ENCODE measurements around the gene ELAPOR1. TPM values are rescaled to one million over a fixed set of nuclear protein-coding genes. Genes with fewer than 3 reads are reported as not detected.

The ELAPOR1 gene
- 1 to 10 TPM in 2 of 3 donors, under 1 TPM in 1; 0.54 to 6.2 (median 3.0) TPM for polyA plus RNA-seq

GRCh38 chr1:109113590-109114341, at the start of gene ELAPOR1:
Gene ELAPOR1, plus strand, starts transcription at chr1:109114115. Its CDS starts 69 bp downstream, at chr1:109114184.
- Mint-ChIP-seq H3K9me3 (peaks cover 0 to 2% (median 0%) of the 10 kb centered on the region in 6 donors), H3K27ac (peak within 1 kb of the TSS; percentile 73 to 90 (median 85)), H3K4me1 (peaks cover 26 to 29% of the 10 kb centered on the region in 2 donors), H3K27me3 (ENCODE audit: low read depth in 3 of 3) (peaks cover 17 to 47% (median 28%) of the 10 kb centered on the region in 3 donors), H3K36me3 (no peaks in the 10 kb centered on the region), H3K4me3 (peak within 1 kb of the TSS; percentile 84 to 93 (median 87))
- peak; percentile 73 to 77 (median 77) for DNase-seq

- Mint-ChIP-seq H3K27ac (no peak overlapping the region), H3K4me3 (no peak overlapping the region), H3K36me3 (peaks cover 5 to 15% (median 13%) of the 10 kb centered on the region in 3 donors), H3K27me3 (ENCODE audit: low read depth in 3 of 3) (peaks cover 0 to 4% (median 0%) of the 10 kb centered on the region in 3 donors), H3K9me3 (no peaks in the 10 kb centered on the region), H3K4me1 (peaks cover 0 to 8% of the 10 kb centered on the region in 2 donors)
- no peak for DNase-seq
Measured at GRCh38 chr1:109065137-109065536, 48.8 kb upstream of the ELAPOR1 start.

GRCh38 chr1:109067883-109068282, 46.0 kb upstream of the ELAPOR1 start:
- Mint-ChIP-seq H3K36me3 (peaks cover 8 to 19% (median 15%) of the 10 kb centered on the region in 3 donors), H3K9me3 (no peaks in the 10 kb centered on the region), H3K27ac (no peak overlapping the region), H3K4me1 (peaks cover 5 to 18% of the 10 kb centered on the region in 2 donors), H3K4me3 (no peak overlapping the region), H3K27me3 (ENCODE audit: low read depth in 3 of 3) (peaks cover 0 to 7% (median 0%) of the 10 kb centered on the region in 3 donors)
- DNase-seq = no peak

- H3K4me3 Mint-ChIP-seq = no peak overlapping the region
- H3K36me3 Mint-ChIP-seq = peaks cover 5 to 17% (median 16%) of the 10 kb centered on the region in 3 donors
- peaks cover 7 to 23% of the 10 kb centered on the region in 2 donors for H3K4me1 Mint-ChIP-seq
- no peaks in the 10 kb centered on the region for H3K9me3 Mint-ChIP-seq
- no peak for DNase-seq
- peaks cover 0 to 7% (median 0%) of the 10 kb centered on the region in 3 donors for H3K27me3 Mint-ChIP-seq (ENCODE audit: low read depth in 3 of 3)
- H3K27ac Mint-ChIP-seq = no peak overlapping the region
Measured at GRCh38 chr1:109069294-109069693, 44.6 kb upstream of the ELAPOR1 start.

- peak; percentile 90 for DNase-seq
- Mint-ChIP-seq H3K4me1 (peaks cover 22 to 31% of the 10 kb centered on the region in 2 donors), H3K9me3 (peaks cover 0 to 2% (median 0%) of the 10 kb centered on the region in 6 donors), H3K27me3 (ENCODE audit: low read depth in 3 of 3) (peaks cover 7 to 12% (median 11%) of the 10 kb centered on the region in 3 donors), H3K4me3 (peak within 1 kb of the TSS; percentile 97 to 100 (median 99)), H3K27ac (peak within 1 kb of the TSS; percentile 97 to 100 (median 99)), H3K36me3 (peaks cover 3% of the 10 kb centered on the region in 3 donors)
Measured at GRCh38 chr1:109075531-109076490, 38.1 kb upstream of the ELAPOR1 start, which contains the start of gene TAF13. Gene TAF13, minus strand, starts transcription at chr1:109076003. Its CDS starts 56 bp downstream, at chr1:109075947.

GRCh38 chr1:109078317-109078716, 35.6 kb upstream of the ELAPOR1 start:
- Mint-ChIP-seq H3K9me3 (peaks cover 0 to 2% (median 0%) of the 10 kb centered on the region in 6 donors), H3K27me3 (ENCODE audit: low read depth in 3 of 3) (peaks cover 7 to 12% (median 9%) of the 10 kb centered on the region in 3 donors), H3K4me3 (no peak overlapping the region), H3K36me3 (peaks cover 0 to 3% (median 3%) of the 10 kb centered on the region in 3 donors), H3K27ac (peak overlapping the region in 3 of 6 donors; percentile 62 to 81 (median 75)), H3K4me1 (peaks cover 20 to 25% of the 10 kb centered on the region in 2 donors)
- no peak for DNase-seq

GRCh38 chr1:109079240-109079622, 34.7 kb upstream of the ELAPOR1 start:
- DNase-seq = no peak
- Mint-ChIP-seq H3K27me3 (ENCODE audit: low read depth in 3 of 3) (peaks cover 7 to 12% (median 11%) of the 10 kb centered on the region in 3 donors), H3K9me3 (peaks cover 0 to 2% (median 0%) of the 10 kb centered on the region in 6 donors), H3K27ac (peak overlapping the region in 1 of 6 donors; percentile 44), H3K36me3 (peaks cover 0 to 3% (median 1%) of the 10 kb centered on the region in 3 donors), H3K4me3 (no peak overlapping the region), H3K4me1 (peaks cover 18 to 21% of the 10 kb centered on the region in 2 donors)

GRCh38 chr1:109080441-109081082, 33.4 kb upstream of the ELAPOR1 start:
- H3K4me1 Mint-ChIP-seq = peaks cover 7% of the 10 kb centered on the region in 2 donors
- peaks cover 0 to 3% (median 0%) of the 10 kb centered on the region in 3 donors for H3K36me3 Mint-ChIP-seq
- H3K27ac Mint-ChIP-seq = peak overlapping the region in 3 of 6 donors; percentile 26 to 88 (median 69)
- no peak for DNase-seq
- peaks cover 0 to 2% (median 0%) of the 10 kb centered on the region in 6 donors for H3K9me3 Mint-ChIP-seq
- no peak overlapping the region for H3K4me3 Mint-ChIP-seq
- peaks cover 5 to 11% (median 8%) of the 10 kb centered on the region in 3 donors for H3K27me3 Mint-ChIP-seq (ENCODE audit: low read depth in 3 of 3)

- no peak overlapping the region for H3K4me3 Mint-ChIP-seq
- H3K27me3 Mint-ChIP-seq (ENCODE audit: low read depth in 3 of 3) = peaks cover 0 to 8% (median 2%) of the 10 kb centered on the region in 3 donors
- no peaks in the 10 kb centered on the region for H3K36me3 Mint-ChIP-seq
- no peak for DNase-seq
- H3K4me1 Mint-ChIP-seq = no peaks in the 10 kb centered on the region
- peaks cover 0 to 2% (median 0%) of the 10 kb centered on the region in 6 donors for H3K9me3 Mint-ChIP-seq
- peak overlapping the region in 1 of 6 donors; percentile 40 for H3K27ac Mint-ChIP-seq
Measured at GRCh38 chr1:109083501-109083900, 30.4 kb upstream of the ELAPOR1 start.

- Mint-ChIP-seq H3K27me3 (ENCODE audit: low read depth in 3 of 3) (peaks cover 0 to 8% (median 2%) of the 10 kb centered on the region in 3 donors), H3K9me3 (peaks cover 0 to 2% (median 0%) of the 10 kb centered on the region in 6 donors), H3K4me3 (no peak overlapping the region), H3K4me1 (peaks cover 0 to under 1% of the 10 kb centered on the region in 2 donors), H3K36me3 (no peaks in the 10 kb centered on the region), H3K27ac (peak overlapping the region in 1 of 6 donors; percentile 40)
- DNase-seq = no peak
Measured at GRCh38 chr1:109083923-109084322, 30.0 kb upstream of the ELAPOR1 start.

GRCh38 chr1:109084563-109085517, 29.1 kb upstream of the ELAPOR1 start:
- Mint-ChIP-seq H3K4me3 (no peak overlapping the region), H3K36me3 (no peaks in the 10 kb centered on the region), H3K9me3 (peaks cover 0 to 2% (median 0%) of the 10 kb centered on the region in 6 donors), H3K27me3 (ENCODE audit: low read depth in 3 of 3) (peaks cover 0 to 6% (median 4%) of the 10 kb centered on the region in 3 donors), H3K4me1 (peaks cover under 1 to 8% of the 10 kb centered on the region in 2 donors), H3K27ac (no peak overlapping the region)
- DNase-seq = no peak
